ENCODE data around the gene ACP7.

Gene ACP7

GRCh38 chr19:39152066-39152465 lies 67.9 kb downstream of the ACP7 start:
- DNase-seq = no peak

- DNase-seq = no peak
These were observed 70.0 kb downstream of the ACP7 start for GRCh38 chr19:39154100-39154628.

- no peak for DNase-seq
These were observed 70.5 kb downstream of the ACP7 start for GRCh38 chr19:39154629-39155100.

- DNase-seq = no peak
These were observed 71.0 kb downstream of the ACP7 start for GRCh38 chr19:39155114-39155700.

GRCh38 chr19:39155741-39156140 lies 71.6 kb downstream of the ACP7 start:
- no peak for DNase-seq

GRCh38 chr19:39156326-39157230 lies 72.4 kb downstream of the ACP7 start:
- DNase-seq = no peak

GRCh38 chr19:39157275-39157996 lies 73.3 kb downstream of the ACP7 start:
- no peak for DNase-seq

GRCh38 chr19:39157997-39158389 lies 73.8 kb downstream of the ACP7 start:
- no peak for DNase-seq

- no peak for DNase-seq
These were observed 74.6 kb downstream of the ACP7 start for GRCh38 chr19:39158646-39159260.

GRCh38 chr19:39160523-39160861 lies 76.3 kb downstream of the ACP7 start:
- no peak for DNase-seq

Measured in eye (tissue), 1 donor.